ENCODE measurements around the gene TGM4. TPM values are rescaled to one million over a fixed set of nuclear protein-coding genes. Genes with fewer than 3 reads are reported as not detected.
A peak's percentile ranks its signal among the peaks of the same experiment; 100 is the strongest.

The TGM4 gene
- not detected for total RNA-seq (ENCODE audit: unreplicated experiment)
- long read RNA-seq, result 0 reads

DNA sequence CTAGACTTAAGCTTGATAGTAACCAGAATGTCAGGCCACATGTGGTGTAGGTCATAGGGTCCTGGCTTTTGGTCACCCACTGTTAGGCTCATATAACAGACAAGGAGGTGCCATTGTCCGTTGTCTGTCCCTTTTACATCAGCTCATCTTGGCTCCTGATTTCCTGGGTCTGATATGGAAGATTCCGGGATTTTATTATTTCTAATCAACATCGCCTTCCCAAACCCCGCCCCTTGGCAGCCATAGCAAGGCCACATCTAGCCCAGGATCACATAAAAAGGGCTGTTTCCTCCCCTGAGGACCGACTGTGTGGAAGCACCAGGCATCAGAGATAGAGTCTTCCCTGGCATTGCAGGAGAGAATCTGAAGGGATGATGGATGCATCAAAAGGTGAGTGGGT, at the start of gene TGM4:
Gene TGM4, plus strand, starts transcription at position 301 of the 400 bp plus-strand sequence. Its CDS starts 71 bp downstream, at position 372.
- no peak within 1 kb of the TSS for H3K27ac Mint-ChIP-seq (ENCODE audit: unreplicated experiment)
- no peak within 1 kb of the TSS for H3K4me3 Mint-ChIP-seq (ENCODE audit: unreplicated experiment)
- no peaks in the 10 kb centered on the region for H3K36me3 Mint-ChIP-seq (ENCODE audit: low read depth, unreplicated experiment)
- no peak for DNase-seq (ENCODE audit: low spot score)
- TF ChIP-seq, protein P1, sequence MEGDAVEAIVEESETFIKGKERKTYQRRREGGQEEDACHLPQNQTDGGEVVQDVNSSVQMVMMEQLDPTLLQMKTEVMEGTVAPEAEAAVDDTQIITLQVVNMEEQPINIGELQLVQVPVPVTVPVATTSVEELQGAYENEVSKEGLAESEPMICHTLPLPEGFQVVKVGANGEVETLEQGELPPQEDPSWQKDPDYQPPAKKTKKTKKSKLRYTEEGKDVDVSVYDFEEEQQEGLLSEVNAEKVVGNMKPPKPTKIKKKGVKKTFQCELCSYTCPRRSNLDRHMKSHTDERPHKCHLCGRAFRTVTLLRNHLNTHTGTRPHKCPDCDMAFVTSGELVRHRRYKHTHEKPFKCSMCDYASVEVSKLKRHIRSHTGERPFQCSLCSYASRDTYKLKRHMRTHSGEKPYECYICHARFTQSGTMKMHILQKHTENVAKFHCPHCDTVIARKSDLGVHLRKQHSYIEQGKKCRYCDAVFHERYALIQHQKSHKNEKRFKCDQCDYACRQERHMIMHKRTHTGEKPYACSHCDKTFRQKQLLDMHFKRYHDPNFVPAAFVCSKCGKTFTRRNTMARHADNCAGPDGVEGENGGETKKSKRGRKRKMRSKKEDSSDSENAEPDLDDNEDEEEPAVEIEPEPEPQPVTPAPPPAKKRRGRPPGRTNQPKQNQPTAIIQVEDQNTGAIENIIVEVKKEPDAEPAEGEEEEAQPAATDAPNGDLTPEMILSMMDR (IDR thresholded peaks at IDR 0.05; ENCODE audit: unreplicated experiment), result no peak
- no peaks in the 10 kb centered on the region for H3K4me1 Mint-ChIP-seq (ENCODE audit: unreplicated experiment)
- H3K9me3 Mint-ChIP-seq (ENCODE audit: unreplicated experiment), result no peaks in the 10 kb centered on the region
- H3K27me3 Mint-ChIP-seq (ENCODE audit: unreplicated experiment), result peaks cover 3% of the 10 kb centered on the region

DNA sequence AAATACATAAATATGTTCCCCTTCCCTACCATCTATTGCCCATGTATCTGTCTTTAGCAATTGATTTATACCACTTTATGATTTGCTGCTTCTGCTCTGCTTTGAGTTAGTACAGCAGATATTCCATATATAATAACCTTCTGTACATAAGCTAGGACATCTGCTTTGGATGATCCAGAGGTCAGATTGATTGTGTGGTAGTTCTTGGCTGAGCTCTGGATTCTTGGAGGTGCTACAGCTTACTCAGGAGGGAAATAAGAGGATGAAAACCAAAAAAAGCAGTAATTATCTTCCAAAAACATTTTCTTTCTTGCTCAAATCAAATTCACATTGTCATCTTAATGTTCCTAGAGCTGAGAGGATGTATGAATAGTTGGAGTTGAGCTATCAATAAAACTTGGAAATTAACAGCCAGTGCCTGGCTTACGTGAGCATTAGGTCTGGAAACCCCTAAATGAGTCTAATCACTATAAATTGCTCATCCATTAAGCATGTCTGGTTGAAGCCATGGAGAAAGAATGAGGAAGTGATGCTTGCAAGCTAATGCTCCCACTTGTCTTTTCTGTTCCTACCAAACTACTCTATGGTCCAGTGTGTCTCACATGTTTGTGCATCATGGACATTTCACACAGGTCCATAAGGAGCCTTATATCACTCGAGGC, 49.0 kb upstream of the TGM4 start:
- TF ChIP-seq, protein P1 (IDR thresholded peaks at IDR 0.05; ENCODE audit: unreplicated experiment), result no peak
- H3K4me3 Mint-ChIP-seq (ENCODE audit: unreplicated experiment), result no peak overlapping the region
- no peak for DNase-seq (ENCODE audit: low spot score)
- H3K4me1 Mint-ChIP-seq (ENCODE audit: unreplicated experiment), result no peaks in the 10 kb centered on the region
- no peaks in the 10 kb centered on the region for H3K27me3 Mint-ChIP-seq (ENCODE audit: unreplicated experiment)
- H3K9me3 Mint-ChIP-seq (ENCODE audit: unreplicated experiment), result peaks cover 5% of the 10 kb centered on the region
- H3K36me3 Mint-ChIP-seq (ENCODE audit: low read depth, unreplicated experiment), result peaks cover 15% of the 10 kb centered on the region
- H3K27ac Mint-ChIP-seq (ENCODE audit: unreplicated experiment), result no peak overlapping the region

DNA sequence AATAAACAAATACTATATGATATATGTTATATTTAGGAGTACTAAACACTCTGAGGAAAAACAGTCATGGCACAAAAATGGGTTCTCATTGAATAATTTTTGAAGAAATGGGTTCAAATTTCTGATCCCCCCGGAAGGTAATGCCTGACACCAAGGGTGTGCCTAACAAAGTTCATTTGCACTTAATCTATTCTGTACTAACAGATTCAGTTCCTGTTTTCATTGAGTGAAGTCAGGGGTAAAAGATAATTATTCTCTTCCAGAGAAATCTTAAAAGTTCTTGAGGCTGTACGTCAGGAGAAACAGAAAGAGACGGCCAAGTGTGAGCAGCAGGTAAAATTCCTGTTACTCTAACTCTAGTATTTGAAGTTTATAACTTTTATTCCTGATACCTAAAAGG, 47.2 kb upstream of the TGM4 start:
- Mint-ChIP-seq H3K4me3 (ENCODE audit: unreplicated experiment) (no peak overlapping the region), H3K27me3 (ENCODE audit: unreplicated experiment) (no peaks in the 10 kb centered on the region), H3K36me3 (ENCODE audit: low read depth, unreplicated experiment) (peaks cover 13% of the 10 kb centered on the region), H3K9me3 (ENCODE audit: unreplicated experiment) (peaks cover 5% of the 10 kb centered on the region), H3K27ac (ENCODE audit: unreplicated experiment) (no peak overlapping the region), H3K4me1 (ENCODE audit: unreplicated experiment) (no peaks in the 10 kb centered on the region)
- TF ChIP-seq, protein P1 (IDR thresholded peaks at IDR 0.05; ENCODE audit: unreplicated experiment), result no peak
- DNase-seq (ENCODE audit: low spot score), result no peak

DNA sequence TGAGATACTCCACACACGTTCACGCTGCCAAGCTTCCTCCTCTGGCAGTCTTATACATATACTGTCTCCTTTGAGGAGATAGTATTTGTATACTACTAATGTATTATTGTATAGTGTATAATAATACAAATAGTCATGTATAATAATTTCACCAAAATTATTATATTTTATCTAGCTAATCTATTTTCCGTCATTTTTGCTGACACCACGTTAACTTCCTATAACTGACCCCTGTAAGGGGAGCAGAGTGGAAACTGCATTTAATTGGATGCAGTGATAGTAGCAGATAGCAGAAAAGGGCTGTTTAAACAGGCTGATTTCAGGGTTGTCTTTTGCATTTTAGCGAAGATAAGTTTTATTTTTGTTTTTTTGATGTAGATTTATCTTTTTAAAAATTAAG, 43.2 kb upstream of the TGM4 start:
- no peak for DNase-seq (ENCODE audit: low spot score)
- Mint-ChIP-seq H3K27ac (ENCODE audit: unreplicated experiment) (no peak overlapping the region), H3K4me1 (ENCODE audit: unreplicated experiment) (no peaks in the 10 kb centered on the region), H3K36me3 (ENCODE audit: low read depth, unreplicated experiment) (peaks cover 11% of the 10 kb centered on the region), H3K27me3 (ENCODE audit: unreplicated experiment) (no peaks in the 10 kb centered on the region), H3K4me3 (ENCODE audit: unreplicated experiment) (no peak overlapping the region), H3K9me3 (ENCODE audit: unreplicated experiment) (peaks cover 4% of the 10 kb centered on the region)
- TF ChIP-seq, protein P1 (IDR thresholded peaks at IDR 0.05; ENCODE audit: unreplicated experiment), result no peak

DNA sequence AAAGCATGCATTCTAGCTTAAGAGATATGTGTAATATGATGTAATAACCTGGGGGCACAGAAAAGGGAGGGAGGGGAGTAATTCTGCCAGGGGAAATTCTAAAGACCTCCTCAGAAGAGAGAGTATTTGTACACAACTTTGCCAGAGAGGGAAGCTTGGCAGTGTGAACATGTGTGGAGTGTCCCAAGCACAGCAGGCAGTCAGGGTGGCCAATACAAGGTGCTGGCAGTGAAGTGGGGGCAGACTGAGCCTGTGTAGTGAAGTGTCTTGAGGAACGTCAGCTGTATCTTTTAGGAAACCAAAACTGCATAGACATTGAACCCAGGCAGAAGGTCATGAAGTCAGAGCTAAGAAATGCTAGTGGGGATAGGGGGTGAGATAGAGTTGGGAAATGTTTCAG, 42.4 kb upstream of the TGM4 start:
- Mint-ChIP-seq H3K36me3 (ENCODE audit: low read depth, unreplicated experiment) (peaks cover 18% of the 10 kb centered on the region), H3K9me3 (ENCODE audit: unreplicated experiment) (peaks cover 9% of the 10 kb centered on the region), H3K27ac (ENCODE audit: unreplicated experiment) (peak overlapping the region; percentile 1), H3K4me1 (ENCODE audit: unreplicated experiment) (no peaks in the 10 kb centered on the region), H3K4me3 (ENCODE audit: unreplicated experiment) (no peak overlapping the region), H3K27me3 (ENCODE audit: unreplicated experiment) (no peaks in the 10 kb centered on the region)
- DNase-seq (ENCODE audit: low spot score), result no peak
- TF ChIP-seq, protein P1 (IDR thresholded peaks at IDR 0.05; ENCODE audit: unreplicated experiment), result no peak

All from endothelial cell (in vitro differentiated cells).